BLaER1 (cell line): ENCODE data around the gene SLC17A1.

Experiments
- H3K27ac ChIP-seq: shearing (Covaris generic); formaldehyde crosslinking; 2 replicates; pipeline ENCODE4 v1.8.1; 2022
- H3K27me3 ChIP-seq: shearing (Covaris generic); formaldehyde crosslinking; 2 replicates; pipeline ENCODE4 v1.8.1; 2022
- H3K36me3 ChIP-seq: shearing (Covaris generic); formaldehyde crosslinking; 2 replicates; pipeline ENCODE4 v1.8.1; 2022
- H3K4me1 ChIP-seq: shearing (Covaris generic); formaldehyde crosslinking; 2 replicates; pipeline ENCODE4 v1.8.1; 2022
- H3K4me2 ChIP-seq: shearing (Covaris generic); formaldehyde crosslinking; 2 replicates; pipeline ENCODE4 v1.8.1; 2022
- H3K4me3 ChIP-seq: shearing (Covaris generic); formaldehyde crosslinking; 2 replicates; pipeline ENCODE4 v1.8.1; 2022
- H3K9ac ChIP-seq: shearing (Covaris generic); formaldehyde crosslinking; 2 replicates; pipeline ENCODE4 v1.8.1; 2022
- H3K9me3 ChIP-seq: shearing (Covaris generic); formaldehyde crosslinking; 2 replicates; pipeline ENCODE4 v1.8.1; 2022
- H4K20me1 ChIP-seq: shearing (Covaris generic); formaldehyde crosslinking; 2 replicates; pipeline ENCODE4 v1.8.1; 2022
- Cebpa-rat ChIP-seq: shearing (Covaris generic); IDR thresholded peaks from 2 replicates; pipeline ENCODE4 v1.8.1; 2022

SLC17A1 gene

GRCh38 chr6:25868436-25869183 is 36.8 kb upstream of the SLC17A1 start:
- Histone ChIP-seq H3K27ac (no peak overlapping the region), H3K4me3 (no peak overlapping the region), H3K27me3 (no peaks in the 10 kb centered on the region), H4K20me1 (no peaks in the 10 kb centered on the region), H3K4me1 (peaks cover 7% of the 10 kb centered on the region; the same call in 1 of the 2 replicates), H3K4me2 (no peak overlapping the region), H3K9ac (no peak overlapping the region), H3K9me3 (no peaks in the 10 kb centered on the region), H3K36me3 (no peaks in the 10 kb centered on the region)
- TF ChIP-seq Cebpa-rat: no peak

- no peak overlapping the region for H3K4me3 ChIP-seq
- H3K27ac ChIP-seq: no peak overlapping the region
- no peaks in the 10 kb centered on the region for H3K27me3 ChIP-seq
- no peaks in the 10 kb centered on the region for H4K20me1 ChIP-seq
- H3K4me2 ChIP-seq: peak overlapping the region; percentile 2; the same call in 1 of the 2 replicates
- TF ChIP-seq Cebpa-rat: no peak
- no peak overlapping the region for H3K9ac ChIP-seq
- peaks cover 7% of the 10 kb centered on the region; the same call in 1 of the 2 replicates for H3K4me1 ChIP-seq
- H3K9me3 ChIP-seq: no peaks in the 10 kb centered on the region
- no peaks in the 10 kb centered on the region for H3K36me3 ChIP-seq
Measured at GRCh38 chr6:25866011-25866410, 34.2 kb upstream of the SLC17A1 start.

GRCh38 chr6:25863360-25863759 is 31.5 kb upstream of the SLC17A1 start:
- Histone ChIP-seq H3K27me3 (no peaks in the 10 kb centered on the region), H4K20me1 (no peaks in the 10 kb centered on the region), H3K9ac (no peak overlapping the region), H3K36me3 (no peaks in the 10 kb centered on the region), H3K4me3 (no peak overlapping the region), H3K27ac (no peak overlapping the region), H3K4me2 (no peak overlapping the region), H3K9me3 (no peaks in the 10 kb centered on the region), H3K4me1 (peaks cover 7% of the 10 kb centered on the region; the same call in 1 of the 2 replicates)
- no peak for TF ChIP-seq Cebpa-rat

GRCh38 chr6:25862199-25862598 is 30.3 kb upstream of the SLC17A1 start:
- Histone ChIP-seq H3K36me3 (no peaks in the 10 kb centered on the region), H4K20me1 (no peaks in the 10 kb centered on the region), H3K4me3 (no peak overlapping the region), H3K4me2 (no peak overlapping the region), H3K27ac (no peak overlapping the region), H3K9me3 (no peaks in the 10 kb centered on the region), H3K9ac (no peak overlapping the region), H3K4me1 (peaks cover 7% of the 10 kb centered on the region; the same call in 1 of the 2 replicates), H3K27me3 (no peaks in the 10 kb centered on the region)
- TF ChIP-seq Cebpa-rat: no peak

GRCh38 chr6:25852756-25853155 is 20.9 kb upstream of the SLC17A1 start:
- Histone ChIP-seq H3K36me3 (no peaks in the 10 kb centered on the region), H3K4me3 (no peak overlapping the region), H3K4me2 (no peak overlapping the region), H3K4me1 (no peaks in the 10 kb centered on the region), H3K27ac (no peak overlapping the region), H3K9me3 (no peaks in the 10 kb centered on the region), H4K20me1 (no peaks in the 10 kb centered on the region), H3K9ac (no peak overlapping the region), H3K27me3 (no peaks in the 10 kb centered on the region)
- TF ChIP-seq Cebpa-rat: no peak

DNA sequence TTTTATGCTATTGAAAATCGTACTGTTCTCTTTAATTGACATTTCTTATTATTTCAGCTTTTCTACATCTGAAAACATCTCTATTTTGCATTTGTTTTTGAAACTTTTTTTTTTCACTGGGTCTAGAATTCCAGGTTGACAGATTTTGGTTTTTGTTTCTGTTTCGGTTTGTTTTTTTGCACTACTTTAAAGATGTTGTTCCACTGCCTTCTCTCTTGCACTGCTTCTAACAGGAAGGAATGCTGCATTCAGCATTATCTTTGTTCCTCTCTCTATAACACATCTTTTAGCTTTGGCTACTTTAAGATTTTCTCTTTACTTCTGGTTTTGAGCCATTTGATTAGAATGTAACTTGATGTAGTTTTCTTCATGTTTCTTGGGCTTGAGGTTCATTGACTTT is 20.1 kb upstream of the SLC17A1 start:
- no peak overlapping the region for H3K4me3 ChIP-seq
- no peaks in the 10 kb centered on the region for H3K4me1 ChIP-seq
- TF ChIP-seq Cebpa-rat: no peak
- H4K20me1 ChIP-seq: no peaks in the 10 kb centered on the region
- no peaks in the 10 kb centered on the region for H3K27me3 ChIP-seq
- no peak overlapping the region for H3K4me2 ChIP-seq
- no peaks in the 10 kb centered on the region for H3K9me3 ChIP-seq
- H3K27ac ChIP-seq: no peak overlapping the region
- no peak overlapping the region for H3K9ac ChIP-seq
- H3K36me3 ChIP-seq: no peaks in the 10 kb centered on the region

GRCh38 chr6:25844518-25844917 is 12.7 kb upstream of the SLC17A1 start:
- Histone ChIP-seq H3K27ac (no peak overlapping the region), H3K4me2 (no peak overlapping the region), H4K20me1 (no peaks in the 10 kb centered on the region), H3K9me3 (no peaks in the 10 kb centered on the region), H3K27me3 (no peaks in the 10 kb centered on the region), H3K4me1 (no peaks in the 10 kb centered on the region), H3K4me3 (no peak overlapping the region), H3K9ac (no peak overlapping the region), H3K36me3 (no peaks in the 10 kb centered on the region)
- no peak for TF ChIP-seq Cebpa-rat

- Histone ChIP-seq H4K20me1 (no peaks in the 10 kb centered on the region), H3K9ac (no peak overlapping the region), H3K4me3 (no peak overlapping the region), H3K27me3 (no peaks in the 10 kb centered on the region), H3K9me3 (no peaks in the 10 kb centered on the region), H3K4me1 (no peaks in the 10 kb centered on the region), H3K27ac (no peak overlapping the region), H3K36me3 (no peaks in the 10 kb centered on the region), H3K4me2 (no peak overlapping the region)
- TF ChIP-seq Cebpa-rat: no peak
Measured at GRCh38 chr6:25842526-25842925, 10.7 kb upstream of the SLC17A1 start.

- H3K9ac ChIP-seq: no peak overlapping the region
- H3K4me1 ChIP-seq: no peaks in the 10 kb centered on the region
- no peaks in the 10 kb centered on the region for H4K20me1 ChIP-seq
- no peak overlapping the region for H3K4me2 ChIP-seq
- no peak overlapping the region for H3K27ac ChIP-seq
- H3K27me3 ChIP-seq: no peaks in the 10 kb centered on the region
- H3K9me3 ChIP-seq: no peaks in the 10 kb centered on the region
- H3K36me3 ChIP-seq: no peaks in the 10 kb centered on the region
- no peak for TF ChIP-seq Cebpa-rat
- no peak overlapping the region for H3K4me3 ChIP-seq
Measured at GRCh38 chr6:25835442-25836283, 3.8 kb upstream of the SLC17A1 start.

DNA sequence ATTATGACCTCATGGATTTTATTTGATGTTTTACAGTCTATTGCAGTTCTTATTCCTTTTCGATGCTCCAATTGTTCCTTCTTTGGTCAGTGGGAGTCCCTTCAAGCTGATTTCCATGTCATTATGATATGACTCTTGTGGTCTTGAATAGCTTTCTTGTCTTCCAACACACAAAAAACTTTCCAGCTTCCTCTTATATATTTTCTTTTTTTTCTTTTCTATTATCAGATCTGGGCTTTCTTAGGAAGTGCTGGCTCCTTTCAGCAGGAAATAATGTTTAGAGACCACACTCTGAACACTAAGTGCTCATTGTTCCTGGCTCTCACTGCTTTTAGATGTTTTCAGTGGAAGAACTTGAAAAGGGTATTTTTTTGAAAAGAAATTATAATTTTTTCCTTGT is 3.1 kb upstream of the SLC17A1 start:
- TF ChIP-seq Cebpa-rat: no peak
- no peak overlapping the region for H3K4me3 ChIP-seq
- no peaks in the 10 kb centered on the region for H3K4me1 ChIP-seq
- no peaks in the 10 kb centered on the region for H3K9me3 ChIP-seq
- H4K20me1 ChIP-seq: no peaks in the 10 kb centered on the region
- no peak overlapping the region for H3K4me2 ChIP-seq
- H3K27me3 ChIP-seq: no peaks in the 10 kb centered on the region
- H3K36me3 ChIP-seq: no peaks in the 10 kb centered on the region
- no peak overlapping the region for H3K27ac ChIP-seq
- no peak overlapping the region for H3K9ac ChIP-seq
